Measurements from ENCODE around the gene ATG16L1.
A peak's percentile ranks its signal among the peaks of the same experiment; 100 is the strongest.

ATG16L1 gene

GRCh38 chr2:233227346-233227978 is 24.0 kb upstream of the ATG16L1 start:
- no peak for DNase-seq

DNA sequence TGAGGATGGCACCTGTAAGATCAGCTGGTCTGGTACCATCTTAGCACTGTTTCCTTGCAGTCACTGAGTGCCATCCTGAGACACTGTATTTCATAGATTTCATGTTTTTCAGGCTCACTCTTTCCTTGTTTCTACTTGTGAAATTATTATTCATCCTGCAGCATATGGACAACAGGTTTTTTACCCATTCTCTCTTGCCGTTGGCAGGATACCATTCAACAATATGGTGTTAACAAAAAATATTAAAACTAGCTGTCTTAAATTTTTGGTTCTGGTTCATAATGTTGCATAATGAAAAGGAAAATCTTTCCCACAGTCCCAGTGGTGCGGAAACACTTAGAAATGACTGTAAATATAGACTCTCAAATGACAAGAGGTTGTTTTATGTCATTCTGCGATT is 23.1 kb upstream of the ATG16L1 start:
- DNase-seq = no peak

GRCh38 chr2:233233618-233234230 is 17.7 kb upstream of the ATG16L1 start:
- DNase-seq = no peak

DNA sequence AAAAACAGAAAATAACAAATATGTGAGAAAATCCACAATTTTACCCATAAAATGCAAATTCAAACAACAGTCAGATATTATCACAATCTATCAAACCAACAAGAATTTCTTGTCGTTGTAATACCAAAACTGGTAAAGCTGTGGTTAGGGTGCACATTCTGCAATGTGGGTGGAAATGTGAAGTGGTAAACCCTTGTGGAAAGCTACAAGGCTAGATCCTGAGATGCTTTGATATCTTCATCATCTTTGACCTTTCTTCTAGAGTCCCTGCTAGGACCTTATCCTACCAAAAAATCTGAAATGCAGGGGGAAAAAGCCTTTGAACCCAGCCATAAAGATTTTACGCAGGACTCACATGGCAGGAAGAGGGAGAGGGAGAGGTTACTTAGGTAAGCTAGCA is 17.2 kb upstream of the ATG16L1 start:
- no peak for DNase-seq

GRCh38 chr2:233234996-233235395 is 16.5 kb upstream of the ATG16L1 start:
- DNase-seq = no peak

- DNase-seq = no peak
Observed at GRCh38 chr2:233235977-233236376, 15.5 kb upstream of the ATG16L1 start.

- no peak for DNase-seq
Observed at GRCh38 chr2:233236820-233237589, 14.5 kb upstream of the ATG16L1 start.

DNA sequence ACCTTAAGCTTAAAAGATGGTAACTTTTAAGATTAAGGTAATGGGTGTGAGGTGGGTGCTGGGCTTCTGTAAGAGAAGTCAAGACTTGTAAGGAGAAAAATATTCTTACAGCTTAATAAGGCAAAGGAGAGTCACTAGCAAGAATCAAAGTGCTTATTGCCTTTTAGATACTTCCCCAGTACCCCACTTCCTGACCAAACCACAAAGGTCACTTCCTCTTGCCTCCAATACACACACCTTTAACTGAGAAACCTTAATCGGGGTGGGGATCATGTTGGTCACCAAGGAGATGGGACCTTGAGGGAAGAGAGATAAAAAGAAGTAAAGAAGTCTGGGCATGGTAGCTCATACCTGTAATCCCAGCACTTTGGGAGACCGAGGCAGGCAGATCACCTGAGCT is 10.6 kb upstream of the ATG16L1 start:
- DNase-seq = peak; percentile 15 to 21

DNA sequence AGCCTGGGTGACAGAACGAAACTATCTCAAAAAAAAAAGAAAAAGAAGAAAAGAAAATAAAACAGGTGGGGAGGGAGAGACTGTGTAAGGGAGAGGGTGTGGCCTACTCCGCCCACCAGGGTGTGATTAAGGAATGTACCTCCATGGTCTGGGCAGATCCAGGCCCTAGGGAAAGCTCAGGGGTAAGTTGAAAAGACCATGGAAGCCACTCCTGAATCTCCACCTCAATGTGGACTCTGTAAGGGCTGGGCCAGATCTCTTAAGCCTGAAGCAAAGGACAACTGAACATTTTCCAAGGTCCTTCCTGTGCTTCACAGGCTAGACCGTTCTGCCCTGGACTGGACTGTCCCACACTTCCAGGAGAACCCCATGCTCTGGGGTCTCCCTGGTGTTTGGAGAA is 9.7 kb upstream of the ATG16L1 start:
- DNase-seq = no peak

DNA sequence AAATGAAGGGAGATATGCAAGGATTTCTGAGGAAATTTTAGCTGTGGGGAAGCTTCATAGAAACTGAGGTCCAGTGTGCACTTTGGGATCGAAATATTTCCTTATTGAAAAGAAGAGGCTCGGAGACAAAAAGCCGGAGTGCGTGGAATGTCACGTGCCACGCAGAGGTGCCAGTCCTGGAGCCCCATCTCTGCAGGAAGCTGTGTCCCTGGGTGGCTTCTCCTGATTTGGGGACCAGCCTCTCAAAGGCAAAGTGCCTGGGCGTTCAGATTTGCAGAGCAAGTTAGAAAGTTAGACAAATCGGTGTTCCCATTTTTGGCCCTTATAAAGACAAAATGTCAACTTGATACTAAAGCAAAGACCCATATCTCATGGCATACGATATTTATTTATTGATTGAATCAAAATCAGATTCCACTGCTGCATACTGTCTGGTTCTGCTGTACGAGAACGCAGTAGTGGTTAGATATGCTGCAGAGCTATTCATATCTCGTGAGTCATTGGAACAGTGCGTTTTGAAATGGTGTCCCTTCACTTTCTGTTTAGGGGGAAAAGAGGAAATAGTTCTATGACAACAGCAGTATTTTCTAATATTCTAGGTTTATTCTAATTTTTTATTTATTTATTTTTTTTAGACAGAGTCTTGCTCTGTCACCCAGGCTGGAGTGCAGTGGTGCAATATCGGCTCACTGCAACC is 9.1 kb upstream of the ATG16L1 start:
- no peak for DNase-seq

GRCh38 chr2:233243348-233243747 is 8.1 kb upstream of the ATG16L1 start:
- no peak for DNase-seq

- no peak for DNase-seq
Observed at GRCh38 chr2:233244818-233245217, 6.7 kb upstream of the ATG16L1 start.

- no peak for DNase-seq
Observed at GRCh38 chr2:233245406-233245805, 6.1 kb upstream of the ATG16L1 start.

GRCh38 chr2:233247116-233247515 is 4.4 kb upstream of the ATG16L1 start:
- DNase-seq = no peak

DNA sequence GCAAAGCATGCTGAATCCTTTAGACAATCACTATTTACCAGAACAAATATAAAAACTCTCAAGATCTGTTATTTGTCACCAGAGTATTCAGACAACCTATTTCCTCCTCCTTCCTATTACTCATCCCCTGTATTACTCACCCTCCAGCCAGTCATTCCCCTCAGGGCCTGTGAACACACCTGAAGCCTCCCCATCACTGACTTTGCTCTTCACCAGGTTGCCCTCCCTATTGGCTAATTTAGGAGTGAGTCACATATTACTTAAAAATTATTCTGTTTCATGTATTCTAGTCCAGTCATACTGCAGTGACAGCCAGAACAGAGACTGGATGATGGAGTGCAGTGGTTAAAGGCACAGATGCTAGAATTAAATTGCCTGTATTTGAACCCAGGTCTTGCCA is 3.7 kb upstream of the ATG16L1 start:
- DNase-seq = peak; percentile 69 to 78

- no peak for DNase-seq
Observed at GRCh38 chr2:233248999-233249398, 2.5 kb upstream of the ATG16L1 start.

- DNase-seq = no peak
Observed at GRCh38 chr2:233250568-233250967, 905 bp upstream of the ATG16L1 start.

GRCh38 chr2:233250985-233251305 is 528 bp upstream of the ATG16L1 start:
- DNase-seq = no peak

DNA sequence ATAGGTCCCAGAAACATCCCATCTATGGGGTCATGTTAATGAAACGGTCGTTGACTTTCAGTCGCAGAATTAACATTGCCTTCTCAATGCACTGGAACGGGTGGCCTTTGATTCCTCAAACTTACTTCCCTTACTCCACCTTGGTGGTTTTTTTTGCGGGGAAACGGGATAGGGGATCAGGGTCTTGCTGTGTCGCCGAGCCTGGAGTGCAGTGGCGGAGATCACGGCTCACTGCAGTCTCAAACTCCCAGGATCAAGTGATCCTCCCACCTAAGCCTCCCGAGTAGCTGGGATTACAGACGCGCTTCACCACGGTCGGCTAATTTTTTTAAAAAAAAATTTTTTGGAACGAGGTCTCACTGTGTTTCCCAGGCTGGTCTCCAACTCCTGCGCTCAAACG is 754 bp downstream of the ATG16L1 start:
- DNase-seq = no peak

DNA sequence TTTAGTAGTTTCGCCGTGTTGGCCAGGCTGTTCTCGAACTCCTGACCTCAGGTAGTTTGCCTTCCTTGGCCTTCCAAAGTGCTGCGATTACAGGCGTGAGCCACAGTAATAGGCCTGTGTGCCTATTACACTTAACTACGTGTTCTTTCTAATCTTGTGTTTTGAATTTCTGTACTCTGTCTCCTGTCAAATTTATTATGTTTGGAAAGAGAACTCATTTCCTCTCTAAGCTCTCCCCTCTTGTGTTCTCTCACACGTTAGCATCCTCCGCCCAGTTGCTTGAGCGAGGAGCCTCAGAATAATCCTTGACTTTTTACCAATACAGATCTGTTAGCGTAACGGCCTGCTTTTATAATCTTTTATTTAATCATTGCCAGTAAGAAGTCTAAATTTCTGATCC is 3.7 kb downstream of the ATG16L1 start:
- DNase-seq = no peak

DNA sequence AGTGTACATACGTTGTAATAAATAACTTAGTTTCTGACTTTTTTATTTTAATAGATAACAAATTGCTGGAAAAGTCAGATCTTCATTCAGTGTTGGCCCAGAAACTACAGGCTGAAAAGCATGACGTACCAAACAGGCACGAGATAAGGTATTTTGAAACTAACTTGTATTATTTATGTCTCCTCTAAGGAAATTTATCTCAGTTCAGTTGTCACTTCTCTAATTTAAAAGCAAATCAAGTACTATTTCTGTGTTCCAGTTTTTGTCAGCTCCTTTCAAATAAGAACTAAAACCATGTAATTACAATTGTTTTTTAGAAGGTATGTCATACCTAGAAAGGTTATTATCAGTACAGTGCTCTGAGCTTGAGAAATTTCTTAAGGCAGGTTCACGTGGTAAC is 4.6 kb downstream of the ATG16L1 start:
- no peak for DNase-seq

- DNase-seq = no peak
Observed at GRCh38 chr2:233258211-233258610, 6.7 kb downstream of the ATG16L1 start.

GRCh38 chr2:233259730-233260129 is 8.3 kb downstream of the ATG16L1 start:
- DNase-seq = no peak

- no peak for DNase-seq
Observed at GRCh38 chr2:233260661-233261060, 9.2 kb downstream of the ATG16L1 start.

Measured in activated CD4-positive, alpha-beta T cell treated with anti-CD3 and anti-CD28 coated beads for 4 hours (primary cell).